ENCODE measurements around the gene C5. TPM values are rescaled to one million over a fixed set of nuclear protein-coding genes. Genes with fewer than 3 reads are reported as not detected.

The C5 gene
- total RNA-seq, 1 experiment from 2014 or later: 4.2 TPM

GRCh38 chr9:120956862-120957261, 93.2 kb downstream of the C5 start:
- no peaks in the 10 kb centered on the region for H3K4me1 Mint-ChIP-seq (ENCODE audit: insufficient read depth, unreplicated experiment)
- no TSS peak for BruUV-seq (replicated peaks)
- no peaks in the 10 kb centered on the region for H3K9me3 Mint-ChIP-seq (ENCODE audit: unreplicated experiment)
- no peak for DNase-seq (ENCODE audit: unreplicated experiment)
- no peaks in the 10 kb centered on the region for H3K36me3 Mint-ChIP-seq (ENCODE audit: insufficient read depth, unreplicated experiment)
- POLR2A ChIA-PET: interaction anchor here (0.7 kb wide), 1 partner anchor 127 kb away, joined by 4 read pairs; no protein-coding TSS in a partner anchor
- no peak for TF ChIP-seq CTCF (IDR thresholded peaks at IDR 0.05; ENCODE audit: unreplicated experiment)
- H3K27ac Mint-ChIP-seq (ENCODE audit: low read depth, unreplicated experiment): no peak overlapping the region
- intact Hi-C loops (cut with micrococcal nuclease): no loop called here
- CTCF ChIA-PET: no interaction called here
- no peak overlapping the region for H3K4me3 Mint-ChIP-seq (ENCODE audit: unreplicated experiment)
- H3K27me3 Mint-ChIP-seq (ENCODE audit: insufficient read depth, unreplicated experiment): no peaks in the 10 kb centered on the region

GRCh38 chr9:120951960-120952618, 98.0 kb downstream of the C5 start:
- Mint-ChIP-seq H3K4me3 (ENCODE audit: unreplicated experiment) (no peak overlapping the region), H3K36me3 (ENCODE audit: insufficient read depth, unreplicated experiment) (no peaks in the 10 kb centered on the region), H3K27me3 (ENCODE audit: insufficient read depth, unreplicated experiment) (no peaks in the 10 kb centered on the region), H3K9me3 (ENCODE audit: unreplicated experiment) (no peaks in the 10 kb centered on the region), H3K4me1 (ENCODE audit: insufficient read depth, unreplicated experiment) (no peaks in the 10 kb centered on the region), H3K27ac (ENCODE audit: low read depth, unreplicated experiment) (no peak overlapping the region)
- TF ChIP-seq CTCF (IDR thresholded peaks at IDR 0.05; ENCODE audit: unreplicated experiment): no peak
- intact Hi-C loops (cut with micrococcal nuclease): no loop called here
- DNase-seq (ENCODE audit: unreplicated experiment): no peak
- ChIA-PET POLR2A (interaction anchor here (0.8 kb wide), 1 partner anchor 11 kb away, joined by 3 read pairs; no protein-coding TSS in a partner anchor), CTCF (interaction anchor here (0.7 kb wide), 1 partner anchor 29 kb away, joined by 4 read pairs; no protein-coding TSS in a partner anchor)
- BruUV-seq (replicated peaks): no TSS peak

- no peak overlapping the region for H3K27ac Mint-ChIP-seq (ENCODE audit: low read depth, unreplicated experiment)
- TF ChIP-seq CTCF (IDR thresholded peaks at IDR 0.05; ENCODE audit: unreplicated experiment): no peak
- CTCF ChIA-PET: interaction anchor here (0.6 to 1.0 kb wide), 4 partner anchors 32 to 1996 kb away, joined by 3 to 5 read pairs (median 4); no protein-coding TSS in a partner anchor
Observed at GRCh38 chr9:120950421-120951388, 99.4 kb downstream of the C5 start.

GRCh38 chr9:120949290-120949689, 100.8 kb downstream of the C5 start:
- intact Hi-C loops (cut with micrococcal nuclease): no loop called here
- Mint-ChIP-seq H3K27me3 (ENCODE audit: insufficient read depth, unreplicated experiment) (no peaks in the 10 kb centered on the region), H3K27ac (ENCODE audit: low read depth, unreplicated experiment) (no peak overlapping the region), H3K36me3 (ENCODE audit: insufficient read depth, unreplicated experiment) (no peaks in the 10 kb centered on the region), H3K9me3 (ENCODE audit: unreplicated experiment) (no peaks in the 10 kb centered on the region), H3K4me1 (ENCODE audit: insufficient read depth, unreplicated experiment) (peaks cover 9% of the 10 kb centered on the region), H3K4me3 (ENCODE audit: unreplicated experiment) (no peak overlapping the region)
- TF ChIP-seq CTCF (IDR thresholded peaks at IDR 0.05; ENCODE audit: unreplicated experiment): no peak
- no peak for DNase-seq (ENCODE audit: unreplicated experiment)
- POLR2A ChIA-PET: no interaction called here
- CTCF ChIA-PET: no interaction called here
- no TSS peak for BruUV-seq (replicated peaks)

More at GRCh38 chr9:120950421-120951388, 99.4 kb downstream of the C5 start:
- no peak overlapping the region for H3K4me3 Mint-ChIP-seq (ENCODE audit: unreplicated experiment)
- BruUV-seq (replicated peaks): no TSS peak
- no peak for DNase-seq (ENCODE audit: unreplicated experiment)
- intact Hi-C loops (cut with micrococcal nuclease): no loop called here
- no peaks in the 10 kb centered on the region for H3K27me3 Mint-ChIP-seq (ENCODE audit: insufficient read depth, unreplicated experiment)
- H3K36me3 Mint-ChIP-seq (ENCODE audit: insufficient read depth, unreplicated experiment): no peaks in the 10 kb centered on the region
- H3K9me3 Mint-ChIP-seq (ENCODE audit: unreplicated experiment): no peaks in the 10 kb centered on the region
- POLR2A ChIA-PET: interaction anchor here (0.6 to 1.0 kb wide), 2 partner anchors 10 to 336 kb away, joined by 3 to 4 read pairs; no protein-coding TSS in a partner anchor
- no peaks in the 10 kb centered on the region for H3K4me1 Mint-ChIP-seq (ENCODE audit: insufficient read depth, unreplicated experiment)
